ENCODE data around the gene MYCBPAP.

The MYCBPAP gene

GRCh38 chr17:50507871-50508572 is at the start of gene MYCBPAP:
Gene MYCBPAP, plus strand, starts transcription at chr17:50508439. Its CDS starts 236 bp downstream, at chr17:50508675.
- peak; percentile 40; the same call in 1 of the 2 replicates for TF ChIP-seq CTCF (conservative IDR thresholded peaks at IDR 0.05)
- peak within 1 kb of the TSS; percentile 72 for H3K27ac ChIP-seq

- H3K27ac ChIP-seq: no peak overlapping the region
- no peak for TF ChIP-seq CTCF (conservative IDR thresholded peaks at IDR 0.05)
These were observed 49.2 kb upstream of the MYCBPAP start for GRCh38 chr17:50458701-50459676.

- H3K27ac ChIP-seq: no peak overlapping the region
- TF ChIP-seq CTCF (conservative IDR thresholded peaks at IDR 0.05): no peak
These were observed 48.5 kb upstream of the MYCBPAP start for GRCh38 chr17:50459756-50460155.

- TF ChIP-seq CTCF (conservative IDR thresholded peaks at IDR 0.05): no peak
- H3K27ac ChIP-seq: no peak overlapping the region
These were observed 47.3 kb upstream of the MYCBPAP start for GRCh38 chr17:50460831-50461526.

- H3K27ac ChIP-seq: no peak overlapping the region
- no peak for TF ChIP-seq CTCF (conservative IDR thresholded peaks at IDR 0.05)
These were observed 46.6 kb upstream of the MYCBPAP start for GRCh38 chr17:50461550-50462132.

- no peak for TF ChIP-seq CTCF (conservative IDR thresholded peaks at IDR 0.05)
- H3K27ac ChIP-seq: no peak overlapping the region
These were observed 45.8 kb upstream of the MYCBPAP start for GRCh38 chr17:50462446-50462845.
